Activated T-cell treated with anti-CD3 and anti-CD28 coated beads, Interleukin-2, amount 50 U/mL, for 72 hours (primary cell): ENCODE results near the gene CREBL2. TPM values are rescaled to one million over a fixed set of nuclear protein-coding genes. Genes with fewer than 3 reads are reported as not detected.
"Not testable (repeated sequence)": the region's sequence is repeated elsewhere in the genome, so short reads cannot be mapped to it uniquely, and the experiment has no call there.

Experiments
- ATAC-seq, 2 donors: fragments of 150-1000 bp; cut with Tn5 transposase; replicated peaks in 1 of 2; 2 replicates each; pipeline ENCODE4 v1.10.0; 2021; ENCODE audit warnings: moderate library complexity in 2 of 2, mild to moderate bottlenecking in 1 of 2
- DNase-seq, 2 donors: peaks; one replicate each; pipeline ENCODE4 v3.0.0; 2021 to 2022; ENCODE audit warnings: mixed read lengths in 1 of 2
- H3K27ac Mint-ChIP-seq: one replicate; pipeline ENCODE4 v1.8.0; 2022; ENCODE audit warnings: mild to moderate bottlenecking, moderate library complexity, mixed read lengths
- H3K27me3 Mint-ChIP-seq: one replicate; pipeline ENCODE4 v1.8.0; 2022; ENCODE audit warnings: low read depth, mixed read lengths
- H3K36me3 Mint-ChIP-seq, 2 donors: one replicate each; pipeline ENCODE4 v1.8.0; 2022; ENCODE audit warnings: mixed read lengths in 2 of 2, mild to moderate bottlenecking in 1 of 2; ENCODE audit not compliant: insufficient read depth in 2 of 2
- H3K4me1 Mint-ChIP-seq: one replicate; pipeline ENCODE4 v1.8.0; 2022; ENCODE audit warnings: low read depth, mixed read lengths
- H3K4me3 Mint-ChIP-seq, 2 donors: one replicate each; pipeline ENCODE4 v1.8.0; 2022; ENCODE audit warnings: mild to moderate bottlenecking in 2 of 2, mixed read lengths in 2 of 2, moderate library complexity in 2 of 2
- H3K9me3 Mint-ChIP-seq, 2 donors: one replicate each; pipeline ENCODE4 v1.8.0; 2022; ENCODE audit warnings: mixed read lengths in 2 of 2
- total RNA-seq, 2 donors: library from RNA; stranded (reverse); gene quantifications; one replicate each; pipeline ENCODE4 v1.2.3, GENCODE V29; 2022

The CREBL2 gene
- total RNA-seq, 2 donors from 2014 or later: 27.7 to 32.7 TPM

- DNase-seq: no peak
- no peak overlapping the region for H3K4me3 Mint-ChIP-seq
- H3K4me1 Mint-ChIP-seq: peaks cover 34% of the 10 kb centered on the region
- H3K27me3 Mint-ChIP-seq: no peaks in the 10 kb centered on the region
- H3K27ac Mint-ChIP-seq: no peak overlapping the region
- ATAC-seq: no peak
- H3K36me3 Mint-ChIP-seq: no peaks in the 10 kb centered on the region
- H3K9me3 Mint-ChIP-seq: no peaks in the 10 kb centered on the region
These were observed 6.9 kb upstream of the CREBL2 start for GRCh38 chr12:12604740-12605139.

GRCh38 chr12:12606781-12607589 lies 4.7 kb upstream of the CREBL2 start:
- ATAC-seq (peak; percentile 43 to 46), DNase-seq (peak in 1 of 2 donors; percentile 7)
- Mint-ChIP-seq H3K9me3 (no peaks in the 10 kb centered on the region), H3K4me3 (peak overlapping the region; percentile 65 to 87), H3K27me3 (no peaks in the 10 kb centered on the region), H3K27ac (peak overlapping the region; percentile 98), H3K36me3 (peaks cover 0 to 2% of the 10 kb centered on the region in 2 donors), H3K4me1 (peaks cover 49% of the 10 kb centered on the region)

- no peaks in the 10 kb centered on the region for H3K9me3 Mint-ChIP-seq
- peaks cover 63% of the 10 kb centered on the region for H3K4me1 Mint-ChIP-seq
- H3K27ac Mint-ChIP-seq: no peak overlapping the region
- no peaks in the 10 kb centered on the region for H3K27me3 Mint-ChIP-seq
- peak in 1 of 2 donors; percentile 20 for ATAC-seq
- H3K4me3 Mint-ChIP-seq: peak overlapping the region; percentile 11 to 40
- peaks cover 8 to 12% of the 10 kb centered on the region in 2 donors for H3K36me3 Mint-ChIP-seq
- peak; percentile 19 to 43 for DNase-seq
These were observed 3.1 kb upstream of the CREBL2 start for GRCh38 chr12:12608557-12608957.

- no peak for ATAC-seq
- Mint-ChIP-seq H3K4me3 (no peak overlapping the region), H3K27me3 (no peaks in the 10 kb centered on the region), H3K27ac (no peak overlapping the region), H3K9me3 (no peaks in the 10 kb centered on the region), H3K36me3 (peaks cover 12 to 17% of the 10 kb centered on the region in 2 donors), H3K4me1 (peaks cover 75% of the 10 kb centered on the region)
- no peak for DNase-seq
These were observed 2.0 kb upstream of the CREBL2 start for GRCh38 chr12:12609692-12610091.

- H3K27me3 Mint-ChIP-seq: no peaks in the 10 kb centered on the region
- peaks cover 85% of the 10 kb centered on the region for H3K4me1 Mint-ChIP-seq
- H3K36me3 Mint-ChIP-seq: peaks cover 12 to 17% of the 10 kb centered on the region in 2 donors
- no peaks in the 10 kb centered on the region for H3K9me3 Mint-ChIP-seq
- peak overlapping the region; percentile 86 to 87 for H3K4me3 Mint-ChIP-seq
- ATAC-seq (no peak), DNase-seq (no peak)
- H3K27ac Mint-ChIP-seq: peak overlapping the region; percentile 90
These were observed 965 bp upstream of the CREBL2 start for GRCh38 chr12:12610711-12611110.

- H3K4me3 Mint-ChIP-seq: peak overlapping the region; percentile 86 to 87
- DNase-seq: peak; percentile 12 to 43
- H3K27ac Mint-ChIP-seq: peak overlapping the region; percentile 90
- H3K36me3 Mint-ChIP-seq: peaks cover 15 to 17% of the 10 kb centered on the region in 2 donors
- ATAC-seq: peak; percentile 20 to 43
- H3K4me1 Mint-ChIP-seq: peaks cover 86% of the 10 kb centered on the region
- no peaks in the 10 kb centered on the region for H3K9me3 Mint-ChIP-seq
- H3K27me3 Mint-ChIP-seq: no peaks in the 10 kb centered on the region
These were observed 682 bp downstream of the CREBL2 start for GRCh38 chr12:12612358-12612757.

GRCh38 chr12:12613344-12613743 lies 1.7 kb downstream of the CREBL2 start:
- no peaks in the 10 kb centered on the region for H3K27me3 Mint-ChIP-seq
- DNase-seq (no peak), ATAC-seq (no peak)
- no peaks in the 10 kb centered on the region for H3K9me3 Mint-ChIP-seq
- peak overlapping the region; percentile 96 for H3K27ac Mint-ChIP-seq
- H3K36me3 Mint-ChIP-seq: peaks cover 15 to 23% of the 10 kb centered on the region in 2 donors
- peak overlapping the region; percentile 86 to 87 for H3K4me3 Mint-ChIP-seq
- H3K4me1 Mint-ChIP-seq: peaks cover 76% of the 10 kb centered on the region

GRCh38 chr12:12614342-12614741 lies 2.7 kb downstream of the CREBL2 start:
- Mint-ChIP-seq H3K27ac (peak overlapping the region; percentile 72), H3K27me3 (no peaks in the 10 kb centered on the region), H3K4me1 (peaks cover 68% of the 10 kb centered on the region), H3K36me3 (peaks cover 15 to 23% of the 10 kb centered on the region in 2 donors), H3K4me3 (peak overlapping the region; percentile 86 to 87), H3K9me3 (no peaks in the 10 kb centered on the region)
- DNase-seq (no peak), ATAC-seq (no peak)

- H3K9me3 Mint-ChIP-seq: no peaks in the 10 kb centered on the region
- H3K4me3 Mint-ChIP-seq: peak overlapping the region; percentile 20 to 42
- peaks cover 16 to 27% of the 10 kb centered on the region in 2 donors for H3K36me3 Mint-ChIP-seq
- no peak for DNase-seq
- no peaks in the 10 kb centered on the region for H3K27me3 Mint-ChIP-seq
- peak in 1 of 2 donors; percentile 42 for ATAC-seq
- peak overlapping the region; percentile 68 for H3K27ac Mint-ChIP-seq
- H3K4me1 Mint-ChIP-seq: peaks cover 77% of the 10 kb centered on the region
These were observed 5.0 kb downstream of the CREBL2 start for GRCh38 chr12:12616512-12617310.

GRCh38 chr12:12618064-12618463 lies 6.4 kb downstream of the CREBL2 start:
- not testable (repeated sequence) for H3K9me3 Mint-ChIP-seq

GRCh38 chr12:12620730-12621315 lies 9.1 kb downstream of the CREBL2 start:
- Mint-ChIP-seq H3K4me1 (peaks cover 64% of the 10 kb centered on the region), H3K27ac (peak overlapping the region; percentile 79), H3K9me3 (peaks cover 0 to 2% of the 10 kb centered on the region in 2 donors), H3K36me3 (peaks cover 18 to 20% of the 10 kb centered on the region in 2 donors), H3K27me3 (no peaks in the 10 kb centered on the region), H3K4me3 (no peak overlapping the region)
- DNase-seq (no peak), ATAC-seq (no peak)

More at GRCh38 chr12:12618064-12618463, 6.4 kb downstream of the CREBL2 start:
- H3K27ac Mint-ChIP-seq, H3K27me3 Mint-ChIP-seq, H3K4me3 Mint-ChIP-seq, ATAC-seq, DNase-seq: not testable (repeated sequence)
- Mint-ChIP-seq H3K36me3 (peaks cover 16 to 22% of the 10 kb centered on the region in 2 donors), H3K4me1 (peaks cover 80% of the 10 kb centered on the region)

GRCh38 chr12:12622418-12622817 lies 10.7 kb downstream of the CREBL2 start:
- Mint-ChIP-seq H3K27ac (peak overlapping the region; percentile 71), H3K4me1 (peaks cover 64% of the 10 kb centered on the region), H3K27me3 (no peaks in the 10 kb centered on the region), H3K4me3 (peak overlapping the region; percentile 4 to 67), H3K9me3 (peaks cover 0 to 2% of the 10 kb centered on the region in 2 donors), H3K36me3 (peaks cover 15 to 20% of the 10 kb centered on the region in 2 donors)
- DNase-seq: no peak
- ATAC-seq: peak; percentile 44 to 58
